GM18505 (cell line): Measurements from ENCODE around the gene TMEM117.

ENCODE experiments used
- ATAC-seq: cut with Tn5 transposase; IDR thresholded peaks from one replicate; pipeline ENCODE4 v1.9.1; 2021; ENCODE audit not compliant: unreplicated experiment
- POLR2A ChIP-seq: IDR thresholded peaks from 4 replicates; pipeline ENCODE4 v1.6.1; 2011; ENCODE audit warnings: borderline replicate concordance; ENCODE audit not compliant: insufficient read depth, insufficient read length; ENCODE audit errors: extremely low read depth

The TMEM117 gene

GRCh38 chr12:43930032-43930431 lies 94.2 kb downstream of the TMEM117 start:
- ATAC-seq, result no peak

DNA sequence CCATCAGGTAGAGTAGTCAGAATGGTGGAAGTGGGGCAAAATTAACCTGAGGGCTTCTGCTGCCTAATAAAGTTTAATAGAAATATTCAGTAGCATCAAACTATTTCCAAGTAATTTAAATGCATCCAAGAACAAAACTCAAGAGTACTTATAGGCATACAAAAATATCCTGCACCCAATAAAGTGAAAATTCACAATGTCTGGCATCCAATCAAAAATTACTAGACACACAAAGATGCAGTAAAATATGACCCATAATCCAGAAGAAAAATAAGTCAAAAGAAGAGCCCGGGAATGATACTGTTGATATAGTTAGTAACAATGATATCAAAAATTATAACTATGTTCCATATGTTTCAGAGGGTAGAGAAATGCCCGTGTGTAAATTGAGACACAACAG lies 95.3 kb downstream of the TMEM117 start:
- no peak for ATAC-seq
- no peak for TF ChIP-seq POLR2A

More at GRCh38 chr12:43930032-43930431, 94.2 kb downstream of the TMEM117 start:
- no peak for TF ChIP-seq POLR2A

DNA sequence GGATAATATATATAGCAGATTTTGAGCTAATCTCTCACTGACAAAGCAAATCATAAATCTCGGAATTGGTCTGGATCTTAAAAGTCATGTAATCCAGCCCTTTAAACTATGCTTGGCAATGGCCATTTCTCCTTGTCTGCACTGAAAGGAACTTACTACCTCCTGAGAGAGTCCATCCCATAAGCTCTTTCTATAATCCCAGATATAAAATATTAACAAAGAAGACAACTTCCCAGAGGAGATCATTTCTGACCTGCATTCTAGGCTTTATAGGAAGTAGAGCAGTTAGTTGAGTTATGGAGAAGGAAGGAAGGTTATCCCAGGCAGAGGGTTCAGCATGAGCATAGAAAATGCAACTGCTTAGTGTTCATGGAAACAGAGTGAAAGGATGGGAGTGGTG lies 99.7 kb downstream of the TMEM117 start:
- no peak for TF ChIP-seq POLR2A
- ATAC-seq, result no peak

DNA sequence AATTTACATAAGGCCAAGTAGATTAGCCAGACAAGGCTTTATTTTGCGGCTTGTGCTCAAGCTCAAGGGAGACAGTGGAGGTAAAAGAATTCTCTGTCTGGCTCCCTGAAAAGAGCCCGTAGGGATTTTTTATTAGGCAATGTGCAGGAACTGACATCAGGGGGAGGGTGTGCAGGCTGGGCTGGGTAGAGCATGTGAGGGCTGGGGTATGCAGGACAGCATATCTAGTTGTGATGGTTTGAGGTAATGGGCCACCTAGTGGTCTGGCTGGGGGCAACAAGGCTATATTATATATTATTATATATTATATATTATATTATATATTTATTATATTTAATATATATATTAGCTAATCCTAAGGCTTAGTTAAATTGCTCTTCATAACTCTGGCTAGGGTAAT lies 102.1 kb downstream of the TMEM117 start:
- TF ChIP-seq POLR2A, result no peak

GRCh38 chr12:43942379-43942778 lies 106.5 kb downstream of the TMEM117 start:
- ATAC-seq, result no peak
- TF ChIP-seq POLR2A, result no peak

More for the DNA sequence above, 102.1 kb downstream of the TMEM117 start:
- no peak for ATAC-seq

DNA sequence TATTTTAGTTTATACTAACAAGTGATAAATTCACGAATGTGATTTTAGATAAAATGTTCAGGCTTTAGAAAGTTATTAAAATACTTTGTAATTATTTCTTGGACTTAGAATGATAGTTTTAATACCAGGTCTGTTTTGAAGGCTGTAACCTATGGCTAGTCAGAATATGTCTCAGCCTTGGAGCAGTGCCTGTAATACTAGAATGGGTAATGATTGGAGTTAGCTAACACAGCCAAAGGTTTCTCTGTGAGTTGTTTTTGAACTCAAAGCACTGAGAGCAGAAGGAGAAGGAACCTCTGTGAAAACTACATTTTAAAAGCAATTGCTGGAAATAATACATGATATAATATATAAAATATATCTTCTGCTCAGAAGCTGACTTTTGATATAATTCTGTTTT lies 110.1 kb downstream of the TMEM117 start:
- ATAC-seq, result no peak
- no peak for TF ChIP-seq POLR2A

DNA sequence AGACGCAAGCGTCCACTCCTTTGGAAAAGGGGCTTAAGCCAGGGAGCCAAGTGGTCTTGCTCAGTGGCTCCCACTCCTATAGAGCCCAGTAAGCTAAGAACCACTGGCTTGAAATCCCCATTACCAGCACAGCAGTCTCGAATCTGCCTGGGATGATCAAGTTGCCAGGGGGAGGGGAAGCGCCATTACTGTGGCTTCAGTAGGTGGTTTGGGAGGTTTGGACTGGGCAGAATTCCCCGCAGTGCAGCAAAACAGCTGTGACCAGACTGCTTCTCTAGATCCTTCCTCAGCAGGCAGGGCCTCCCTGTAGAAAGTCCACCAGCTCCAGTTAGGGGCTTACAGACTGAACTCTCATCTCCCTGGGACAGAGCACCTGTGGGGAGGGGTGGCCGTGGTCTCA lies 115.4 kb downstream of the TMEM117 start:
- no peak for TF ChIP-seq POLR2A
- no peak for ATAC-seq

GRCh38 chr12:43957732-43958372 lies 122.0 kb downstream of the TMEM117 start:
- ATAC-seq, result peak; percentile 94
- TF ChIP-seq POLR2A, result no peak

DNA sequence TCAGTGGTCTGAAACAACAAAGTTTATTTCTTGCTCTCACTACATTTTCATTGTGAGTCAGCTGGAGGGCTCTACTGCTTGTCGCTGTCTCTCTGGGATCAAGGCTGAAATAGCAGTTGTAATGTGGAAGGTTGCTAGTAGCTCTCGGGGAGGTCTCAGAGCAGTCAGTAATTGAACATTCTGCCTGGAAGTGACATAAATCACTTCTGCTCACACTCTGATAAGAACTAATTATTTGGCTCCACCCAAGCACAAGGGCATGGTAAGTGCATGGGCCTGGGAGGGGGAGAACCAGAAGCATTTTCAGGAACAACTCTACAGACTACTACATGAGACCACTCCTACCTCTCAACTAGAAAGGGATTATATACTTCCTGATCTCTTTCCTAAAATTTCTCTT lies 128.2 kb downstream of the TMEM117 start:
- no peak for ATAC-seq
- no peak for TF ChIP-seq POLR2A

GRCh38 chr12:43964961-43965360 lies 129.1 kb downstream of the TMEM117 start:
- TF ChIP-seq POLR2A, result no peak

DNA sequence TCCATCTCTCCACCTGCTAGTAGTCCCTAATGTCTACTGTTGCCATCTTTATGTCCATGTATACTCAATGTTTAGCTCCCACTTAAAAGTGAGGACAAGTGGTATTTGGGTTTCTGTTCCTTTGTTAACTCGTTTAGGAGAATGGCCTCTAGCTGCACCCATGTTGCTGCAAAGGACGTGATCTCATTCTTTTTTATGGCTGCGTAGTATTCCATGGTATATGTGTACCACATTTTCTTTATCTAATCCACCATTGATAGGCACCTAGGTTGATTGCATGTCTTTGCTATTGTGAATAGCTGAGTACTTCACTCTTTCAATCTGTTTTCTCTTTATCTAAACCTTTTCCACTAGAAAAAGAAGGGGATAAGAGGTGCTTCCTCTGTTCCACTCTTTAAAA lies 130.0 kb downstream of the TMEM117 start:
- no peak for TF ChIP-seq POLR2A

More at GRCh38 chr12:43964961-43965360, 129.1 kb downstream of the TMEM117 start:
- ATAC-seq, result no peak

GRCh38 chr12:43968736-43969135 lies 132.9 kb downstream of the TMEM117 start:
- no peak for ATAC-seq

More for the DNA sequence above, 130.0 kb downstream of the TMEM117 start:
- ATAC-seq, result no peak

DNA sequence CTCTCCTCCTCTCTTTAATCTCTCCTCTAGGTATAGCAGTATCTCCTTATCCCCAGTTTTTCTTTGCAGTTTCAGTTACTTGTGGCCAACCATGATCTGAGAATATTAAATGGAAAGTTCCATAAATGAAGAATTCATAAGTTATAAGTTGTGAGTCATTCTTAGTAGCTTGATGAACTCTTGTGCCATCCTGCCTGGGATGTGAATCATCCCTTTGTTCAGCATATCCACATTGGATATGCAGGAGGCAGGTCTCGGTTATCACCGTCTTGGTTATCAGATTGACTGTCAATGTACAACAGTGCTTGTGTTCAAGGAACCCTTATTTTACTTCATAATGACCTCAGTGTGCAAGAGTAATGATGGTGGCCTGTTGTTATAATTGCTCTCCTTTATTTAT lies 134.0 kb downstream of the TMEM117 start:
- no peak for TF ChIP-seq POLR2A
- no peak for ATAC-seq

More at GRCh38 chr12:43968736-43969135, 132.9 kb downstream of the TMEM117 start:
- no peak for TF ChIP-seq POLR2A

GRCh38 chr12:43973385-43973784 lies 137.5 kb downstream of the TMEM117 start:
- TF ChIP-seq POLR2A, result no peak

More at GRCh38 chr12:43973385-43973784, 137.5 kb downstream of the TMEM117 start:
- ATAC-seq, result no peak
